Smooth muscle cell (in vitro differentiated cells): ENCODE data around the gene G3BP2. TPM values are rescaled to one million over a fixed set of nuclear protein-coding genes. Genes with fewer than 3 reads are reported as not detected.

Experiments
- DNase-seq: peaks from one replicate; lab custom pipeline; 2025; ENCODE audit not compliant: unreplicated experiment; lab: John Stamatoyannopoulos, UW
- H2AFZ ChIP-seq: fragments of 200-600 bp; sonication (generic); 2 replicates; pipeline ENCODE4 v1.6.0; 2016; ENCODE audit warnings: antibody characterized with exemption, low read depth, mild to moderate bottlenecking
- H3F3A ChIP-seq: fragments of 200-600 bp; sonication (generic); 2 replicates; pipeline ENCODE4 v1.6.0; 2017; ENCODE audit warnings: antibody characterized with exemption, low read depth
- H3K27ac ChIP-seq: fragments of 200-600 bp; sonication (generic); 2 replicates; pipeline ENCODE4 v1.5.1; 2016; ENCODE audit warnings: low read depth, mild to moderate bottlenecking
- H3K27me3 ChIP-seq: fragments of 200-600 bp; sonication (generic); 2 replicates; pipeline ENCODE4 v1.6.1; 2016; ENCODE audit warnings: low read depth, mild to moderate bottlenecking
- H3K36me3 ChIP-seq: fragments of 200-600 bp; sonication (generic); 2 replicates; pipeline ENCODE4 v1.5.1; 2016; ENCODE audit warnings: low read depth
- H3K4me1 ChIP-seq: fragments of 200-600 bp; sonication (generic); 2 replicates; pipeline ENCODE4 v1.5.1; 2016; ENCODE audit warnings: low read depth
- H3K4me2 ChIP-seq: fragments of 200-600 bp; sonication (generic); 2 replicates; pipeline ENCODE4 v1.6.0; 2016; ENCODE audit warnings: mild to moderate bottlenecking
- H3K4me3 ChIP-seq: fragments of 200-600 bp; sonication (generic); 2 replicates; pipeline ENCODE4 v1.5.1; 2016; ENCODE audit warnings: mild to moderate bottlenecking
- H3K79me2 ChIP-seq: fragments of 200-600 bp; sonication (generic); 2 replicates; pipeline ENCODE4 v1.6.0; 2016; ENCODE audit warnings: low read depth, mild to moderate bottlenecking
- H3K9ac ChIP-seq: fragments of 200-600 bp; sonication (generic); 2 replicates; pipeline ENCODE4 v1.6.0; 2016; ENCODE audit warnings: low read depth
- H3K9me3 ChIP-seq: fragments of 200-600 bp; sonication (generic); replicated peaks from 2 replicates; pipeline ENCODE4 v1.5.1; 2016; ENCODE audit warnings: low read depth
- H4K20me1 ChIP-seq: fragments of 200-600 bp; sonication (generic); 2 replicates; pipeline ENCODE4 v1.6.0; 2016; ENCODE audit warnings: low read depth
- WGBS: methylation state at CpG from one replicate; pipeline ENCODE4 v1.1.7; 2016; ENCODE audit warnings: low lambda C conversion rate; 5-methylcytosine and 5-hydroxymethylcytosine counted together
- polyA plus RNA-seq: library from polyadenylated mRNA; unstranded; fragments of >200 nt; fragmentation: Nextera tagmentation; extraction: Ambion mirVana; gene quantifications from 2 replicates; pipeline ENCODE4 v1.2.1, GENCODE V29; 2016
- total RNA-seq: library from RNA; depleted of rRNA; stranded (reverse); fragments of >200 nt; gene quantifications from 2 replicates; pipeline ENCODE4 v1.2.3, GENCODE V29; 2014
- TF ChIP-seq, protein P1 (sequence below): fragments of 200-600 bp; sonication (generic); IDR thresholded peaks from 2 replicates; pipeline ENCODE4 v1.5.1; 2017; ENCODE audit warnings: borderline replicate concordance, mild to moderate bottlenecking, antibody characterized with exemption; ENCODE audit not compliant: insufficient read depth, poor library complexity, severe bottlenecking

G3BP2 gene
- total and polyA plus RNA-seq, 2 experiments from 2014 or later: 84.5 to 149 TPM

DNA sequence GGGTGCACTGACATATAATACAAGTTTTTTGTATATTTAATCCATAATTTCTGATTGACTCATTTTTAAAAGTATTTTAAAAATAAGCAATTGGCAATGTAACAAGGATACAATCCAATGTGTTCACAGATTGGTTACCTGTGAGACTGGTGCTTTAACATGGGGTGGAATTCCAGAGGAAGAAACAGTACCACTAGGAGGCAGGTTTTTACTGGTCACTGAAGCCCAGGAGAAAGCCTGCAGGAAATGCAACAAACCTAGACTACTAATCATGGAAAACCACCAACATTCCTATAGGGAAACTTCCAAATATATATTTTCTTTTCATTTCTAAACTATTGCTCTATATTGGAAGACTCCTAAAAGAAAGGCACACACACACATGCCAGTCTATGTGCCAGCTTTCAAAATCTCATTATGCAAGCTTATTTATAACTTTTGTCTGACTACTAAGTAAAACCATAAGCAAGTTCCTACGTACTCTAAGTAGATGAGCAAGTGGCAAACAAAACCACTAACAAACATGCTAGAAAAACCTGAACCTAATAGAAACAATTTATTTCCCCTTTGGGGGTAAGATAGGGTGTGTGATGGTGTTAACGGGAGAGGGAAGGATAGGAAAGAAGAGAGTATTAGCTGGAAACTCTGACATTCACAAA, 19.2 kb downstream of the G3BP2 start:
- no peak overlapping the region for H3K9ac ChIP-seq
- peaks cover 47% of the 10 kb centered on the region for H3K36me3 ChIP-seq
- H2AFZ ChIP-seq: no peak overlapping the region
- H3K4me1 ChIP-seq: no peaks in the 10 kb centered on the region
- H3F3A ChIP-seq: no peaks in the 10 kb centered on the region
- H3K4me2 ChIP-seq: no peak overlapping the region
- no peak overlapping the region for H3K27ac ChIP-seq
- TF ChIP-seq, protein P1, sequence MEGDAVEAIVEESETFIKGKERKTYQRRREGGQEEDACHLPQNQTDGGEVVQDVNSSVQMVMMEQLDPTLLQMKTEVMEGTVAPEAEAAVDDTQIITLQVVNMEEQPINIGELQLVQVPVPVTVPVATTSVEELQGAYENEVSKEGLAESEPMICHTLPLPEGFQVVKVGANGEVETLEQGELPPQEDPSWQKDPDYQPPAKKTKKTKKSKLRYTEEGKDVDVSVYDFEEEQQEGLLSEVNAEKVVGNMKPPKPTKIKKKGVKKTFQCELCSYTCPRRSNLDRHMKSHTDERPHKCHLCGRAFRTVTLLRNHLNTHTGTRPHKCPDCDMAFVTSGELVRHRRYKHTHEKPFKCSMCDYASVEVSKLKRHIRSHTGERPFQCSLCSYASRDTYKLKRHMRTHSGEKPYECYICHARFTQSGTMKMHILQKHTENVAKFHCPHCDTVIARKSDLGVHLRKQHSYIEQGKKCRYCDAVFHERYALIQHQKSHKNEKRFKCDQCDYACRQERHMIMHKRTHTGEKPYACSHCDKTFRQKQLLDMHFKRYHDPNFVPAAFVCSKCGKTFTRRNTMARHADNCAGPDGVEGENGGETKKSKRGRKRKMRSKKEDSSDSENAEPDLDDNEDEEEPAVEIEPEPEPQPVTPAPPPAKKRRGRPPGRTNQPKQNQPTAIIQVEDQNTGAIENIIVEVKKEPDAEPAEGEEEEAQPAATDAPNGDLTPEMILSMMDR: peak; percentile 17
- peaks cover 98% of the 10 kb centered on the region for H4K20me1 ChIP-seq
- DNase-seq: no peak
- WGBS: 90% methylated on average over 2 of the region's 2 CpGs
- no peak overlapping the region for H3K4me3 ChIP-seq
- no peaks in the 10 kb centered on the region for H3K9me3 ChIP-seq
- peaks cover 49% of the 10 kb centered on the region for H3K79me2 ChIP-seq
- no peaks in the 10 kb centered on the region for H3K27me3 ChIP-seq

DNA sequence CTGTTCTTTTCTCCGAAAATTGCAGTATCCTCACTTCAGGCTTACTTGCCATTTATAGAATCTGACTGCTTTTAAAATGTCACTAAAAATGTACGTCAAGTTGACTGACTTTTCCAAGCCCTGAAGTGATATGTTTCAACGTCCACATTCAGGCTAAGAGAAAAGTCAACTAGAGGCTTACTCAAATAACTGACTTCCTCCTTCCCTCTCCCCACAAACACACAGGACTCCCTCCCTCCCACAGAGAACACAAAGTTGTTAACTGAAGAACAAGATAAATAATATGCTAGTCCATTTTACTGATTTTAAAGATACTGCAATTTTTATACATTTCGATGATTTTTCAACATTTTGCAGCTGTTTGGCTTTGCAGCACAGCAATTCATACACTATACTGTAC, 29.1 kb downstream of the G3BP2 start:
- peaks cover 47% of the 10 kb centered on the region for H4K20me1 ChIP-seq
- peak overlapping the region; percentile 35 for H3K4me2 ChIP-seq
- H3K79me2 ChIP-seq: peaks cover 7% of the 10 kb centered on the region
- TF ChIP-seq, protein P1: no peak
- no peak overlapping the region for H3K9ac ChIP-seq
- H3K27me3 ChIP-seq: no peaks in the 10 kb centered on the region
- DNase-seq: no peak
- no peaks in the 10 kb centered on the region for H3K9me3 ChIP-seq
- no peaks in the 10 kb centered on the region for H3K4me1 ChIP-seq
- H3K4me3 ChIP-seq: no peak overlapping the region
- peak overlapping the region; percentile 30 for H3K27ac ChIP-seq
- H2AFZ ChIP-seq: no peak overlapping the region
- WGBS: 64% methylated on average over 4 of the region's 4 CpGs
- peaks cover 17% of the 10 kb centered on the region for H3K36me3 ChIP-seq
- no peaks in the 10 kb centered on the region for H3F3A ChIP-seq

DNA sequence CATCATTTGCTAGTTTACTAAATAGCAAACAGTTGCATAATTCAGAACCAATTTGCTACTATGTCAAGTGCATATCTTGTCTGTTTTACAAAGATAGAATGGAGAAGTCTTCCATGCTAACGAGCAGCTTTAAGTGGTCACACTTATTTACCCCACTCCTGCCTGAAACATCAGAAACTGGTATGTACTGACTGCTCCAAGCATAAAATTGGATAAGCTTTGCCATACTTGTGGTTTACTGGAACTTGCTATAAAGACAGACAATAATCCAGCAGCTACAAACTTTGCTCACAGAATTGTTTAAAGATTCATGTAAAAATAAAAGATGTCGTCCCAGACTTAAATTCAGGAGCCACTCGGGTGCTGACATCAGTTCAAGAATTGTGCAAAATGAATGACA, 29.6 kb downstream of the G3BP2 start:
- H3K27ac ChIP-seq: peak overlapping the region; percentile 30

More for the DNA sequence above, 29.6 kb downstream of the G3BP2 start:
- no peaks in the 10 kb centered on the region for H3K4me1 ChIP-seq
- no peaks in the 10 kb centered on the region for H3F3A ChIP-seq
- no peak overlapping the region for H2AFZ ChIP-seq
- peaks cover 43% of the 10 kb centered on the region for H4K20me1 ChIP-seq
- no peaks in the 10 kb centered on the region for H3K9me3 ChIP-seq
- 36% methylated on average over 3 of the region's 3 CpGs for WGBS
- TF ChIP-seq, protein P1: no peak
- H3K27me3 ChIP-seq: no peaks in the 10 kb centered on the region
- peaks cover 17% of the 10 kb centered on the region for H3K36me3 ChIP-seq
- H3K79me2 ChIP-seq: peaks cover 2% of the 10 kb centered on the region
- H3K4me3 ChIP-seq: no peak overlapping the region
- DNase-seq: no peak
- no peak overlapping the region for H3K9ac ChIP-seq
- H3K4me2 ChIP-seq: peak overlapping the region; percentile 35
